Umbilical cord (tissue), 2 donors: ENCODE results near the gene SGCD. TPM values are rescaled to one million over a fixed set of nuclear protein-coding genes. Genes with fewer than 3 reads are reported as not detected.
A peak's percentile ranks its signal among the peaks of the same experiment; 100 is the strongest.

ENCODE experiments used
- DNase-seq: peaks from one replicate; pipeline ENCODE4 v3.0.0-alpha.2; 2015; ENCODE audit warnings: low spot score
- total RNA-seq: library from RNA; depleted of rRNA; stranded (reverse); fragments of >200 nt; gene quantifications from one replicate; pipeline ENCODE4 v1.2.3, GENCODE V29; 2014; ENCODE audit warnings: low replicate concordance; ENCODE audit not compliant: insufficient read depth

The SGCD gene
- total RNA-seq, 1 donor from 2014 or later: 43.8 TPM

- peak; percentile 47 for DNase-seq
Observed at GRCh38 chr5:156361436-156362109, 34.6 kb downstream of the SGCD start.

GRCh38 chr5:156363861-156364260, 36.9 kb downstream of the SGCD start:
- no peak for DNase-seq

DNA sequence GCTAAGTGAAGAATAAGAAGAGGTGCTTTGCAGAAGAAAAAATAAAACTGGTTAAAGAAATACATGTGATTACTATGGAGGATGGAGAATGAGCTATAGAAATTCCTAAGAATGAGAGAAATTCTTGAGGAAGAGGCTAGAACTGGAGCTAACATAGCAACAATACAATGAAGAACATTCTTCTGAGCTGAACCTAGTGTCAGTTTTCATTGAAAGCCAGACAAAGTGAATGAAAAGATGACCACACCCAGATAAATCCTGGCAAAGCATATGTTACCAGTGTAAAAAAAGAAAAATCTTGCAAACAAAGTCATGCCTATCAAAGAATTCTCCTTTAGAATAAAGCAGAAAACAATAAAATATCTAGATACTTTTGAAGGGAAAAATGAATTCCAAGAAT, 39.6 kb downstream of the SGCD start:
- peak; percentile 21 for DNase-seq

GRCh38 chr5:156367597-156367996, 40.6 kb downstream of the SGCD start:
- peak; percentile 9 for DNase-seq

DNA sequence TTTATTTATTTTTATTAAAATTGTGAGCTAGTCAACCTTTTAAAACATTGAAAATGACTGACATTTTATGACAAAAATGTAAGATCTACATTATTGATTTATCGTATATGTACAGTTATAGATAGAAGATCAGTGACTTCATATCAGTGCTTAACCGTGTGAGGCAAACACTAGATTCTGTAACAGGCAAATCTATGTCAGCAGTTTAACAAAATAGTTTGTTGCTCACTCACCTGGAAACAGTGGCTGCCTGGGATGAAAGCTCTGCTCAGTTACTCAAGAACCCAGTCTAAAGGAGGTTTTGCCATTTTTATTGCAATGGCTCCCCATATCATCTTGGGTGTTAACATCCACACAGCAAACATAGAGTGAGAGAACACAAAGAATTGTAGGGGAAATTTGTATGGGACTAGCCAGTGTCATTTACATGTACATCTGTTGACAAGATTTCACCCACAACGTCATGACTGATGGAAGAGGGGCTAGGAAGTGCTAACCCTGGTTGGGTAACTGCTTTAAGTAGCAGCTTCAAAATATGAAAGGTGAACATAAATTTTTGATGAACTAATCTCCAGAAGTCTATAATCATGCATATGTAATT, 49.0 kb downstream of the SGCD start:
- DNase-seq: no peak

- no peak for DNase-seq
Observed at GRCh38 chr5:156376751-156377150, 49.8 kb downstream of the SGCD start.

DNA sequence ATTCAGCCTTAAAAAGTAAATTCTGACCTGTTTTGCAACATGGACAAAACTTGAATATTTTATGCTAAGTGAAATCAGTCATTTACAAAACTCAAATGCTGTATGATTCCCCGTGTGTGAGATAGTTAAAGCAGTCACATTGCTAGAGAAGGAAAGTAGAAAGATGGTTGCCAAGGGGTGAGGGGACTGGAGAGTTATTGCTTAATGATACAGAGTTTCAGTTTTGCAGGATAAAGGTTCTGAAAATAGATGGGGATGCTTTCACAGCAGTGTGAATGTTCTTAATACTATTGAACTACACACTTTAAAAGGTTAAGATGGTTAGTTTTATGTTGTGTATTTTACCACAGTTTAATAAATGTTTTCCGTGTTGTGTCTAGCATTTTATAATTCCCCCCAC, 51.2 kb downstream of the SGCD start:
- DNase-seq: no peak

DNA sequence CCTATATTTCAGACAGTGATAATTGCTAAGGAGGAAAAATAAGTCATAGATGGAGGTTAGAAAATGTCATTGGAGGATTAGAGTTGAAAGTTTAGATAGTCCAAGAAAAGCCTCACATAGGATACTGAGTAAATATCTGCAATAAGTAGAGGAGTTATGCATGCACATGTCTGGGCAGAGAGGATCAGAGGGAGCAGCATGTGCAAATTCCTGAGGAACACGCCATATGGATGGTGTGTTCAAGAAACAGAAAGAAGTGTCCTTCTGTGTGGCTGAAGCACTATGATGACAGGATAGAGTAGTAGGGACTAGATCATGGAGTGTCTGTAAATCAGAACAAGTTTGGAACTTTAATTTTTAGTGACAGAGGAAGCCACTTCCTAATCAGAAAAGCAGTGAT, 52.2 kb downstream of the SGCD start:
- peak; percentile 74 for DNase-seq

DNA sequence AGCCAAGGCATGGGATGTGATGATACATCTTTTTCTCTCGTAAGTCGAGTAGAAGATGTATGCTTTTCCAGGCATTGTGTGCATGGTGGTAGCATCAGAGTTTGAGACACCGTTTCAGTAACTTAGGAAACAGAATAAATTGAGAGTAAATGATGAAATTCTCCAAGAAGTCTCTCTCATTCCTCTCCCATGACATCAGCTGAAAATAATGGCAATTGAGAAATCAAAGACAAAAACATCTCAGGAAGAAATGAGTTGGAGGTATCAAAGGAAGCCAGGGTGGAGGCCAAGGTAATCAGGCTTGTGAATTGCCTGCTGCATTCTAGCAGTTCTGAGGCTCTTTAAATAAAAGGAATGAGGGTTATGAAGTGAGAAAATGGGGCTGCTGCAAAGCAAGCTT, 53.9 kb downstream of the SGCD start:
- DNase-seq: peak; percentile 43

GRCh38 chr5:156383510-156384265, 56.7 kb downstream of the SGCD start:
- no peak for DNase-seq

GRCh38 chr5:156385416-156385815, 58.5 kb downstream of the SGCD start:
- no peak for DNase-seq

- no peak for DNase-seq
Observed at GRCh38 chr5:156386976-156387375, 60.0 kb downstream of the SGCD start.

- no peak for DNase-seq
Observed at GRCh38 chr5:156387391-156387790, 60.4 kb downstream of the SGCD start.

- DNase-seq: no peak
Observed at GRCh38 chr5:156388233-156388632, 61.3 kb downstream of the SGCD start.

GRCh38 chr5:156391139-156391538, 64.2 kb downstream of the SGCD start:
- DNase-seq: no peak

GRCh38 chr5:156393980-156394379, 67.0 kb downstream of the SGCD start:
- DNase-seq: no peak

GRCh38 chr5:156394642-156395305, 67.8 kb downstream of the SGCD start:
- peak; percentile 53 for DNase-seq

DNA sequence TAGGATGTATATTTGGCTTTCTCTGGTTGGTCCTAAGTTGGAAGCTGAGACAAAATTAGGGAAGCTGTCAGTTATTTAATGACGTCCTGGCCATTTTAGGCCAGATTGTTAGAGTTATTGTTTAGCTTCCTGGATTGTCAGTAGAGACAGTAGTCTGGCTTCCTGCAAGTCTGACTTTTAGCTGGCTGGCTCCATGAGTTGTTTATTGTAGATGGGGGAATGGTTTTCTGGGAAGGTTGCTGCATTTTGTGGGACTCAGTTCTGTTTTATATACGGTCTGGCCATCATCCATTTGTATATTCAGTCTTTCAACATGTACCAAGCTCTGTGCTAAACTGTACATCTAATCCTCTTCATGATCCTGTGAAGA, 68.3 kb downstream of the SGCD start:
- peak; percentile 54 for DNase-seq

GRCh38 chr5:156396063-156396829, 69.3 kb downstream of the SGCD start:
- DNase-seq: peak; percentile 90

DNA sequence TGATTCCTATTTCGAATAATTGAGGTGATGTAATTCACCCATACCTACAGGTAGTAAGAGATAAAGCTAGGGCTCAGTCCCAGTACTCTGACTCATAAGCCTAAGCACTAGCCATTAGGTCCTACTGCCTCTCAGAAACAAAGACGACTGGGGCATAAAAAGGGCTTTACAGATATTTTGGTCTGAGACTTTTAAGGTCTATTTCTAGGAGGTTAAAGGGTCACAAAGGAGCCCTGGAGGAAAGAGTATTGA, 69.8 kb downstream of the SGCD start:
- no peak for DNase-seq

DNA sequence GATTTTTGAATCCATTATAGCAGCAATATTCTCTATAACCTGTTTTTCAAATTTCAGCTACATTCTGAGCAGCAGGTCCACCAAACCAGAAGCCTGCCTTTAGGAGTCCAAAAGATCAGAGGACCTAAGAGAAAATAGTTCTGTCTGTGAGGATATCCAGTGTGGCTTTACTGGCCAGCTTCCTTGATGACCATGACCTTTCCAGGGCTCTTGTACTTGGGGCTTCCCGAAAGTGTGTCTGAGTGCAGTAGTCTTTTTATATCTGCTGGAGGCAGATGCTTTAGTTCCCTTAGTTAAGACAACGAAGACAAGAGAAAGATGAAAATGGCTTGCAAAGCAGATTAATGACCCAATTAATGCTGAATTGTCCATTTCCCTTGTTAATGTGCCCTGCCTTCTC, 72.4 kb downstream of the SGCD start:
- no peak for DNase-seq
